SK-N-MC (cell line): Measurements from ENCODE around the gene RIIAD1.

Experiments used
- EZH2 ChIP-seq: fragments of 200-600 bp; sonication (generic); IDR thresholded peaks from one replicate; pipeline ENCODE4 v1.6.1; 2017; ENCODE audit warnings: antibody characterized with exemption
- FOXP2 ChIP-seq: optimal IDR thresholded peaks from 2 replicates; pipeline ENCODE3; 2011; ENCODE audit warnings: mild to moderate bottlenecking, moderate library complexity; ENCODE audit not compliant: insufficient read depth; ENCODE audit errors: extremely low read length, control extremely low read depth
- POLR2AphosphoS5 ChIP-seq: IDR thresholded peaks from 2 replicates; pipeline ENCODE4 v1.6.1; 2012; ENCODE audit warnings: mild to moderate bottlenecking, low read depth, low read length, borderline replicate concordance

DNA sequence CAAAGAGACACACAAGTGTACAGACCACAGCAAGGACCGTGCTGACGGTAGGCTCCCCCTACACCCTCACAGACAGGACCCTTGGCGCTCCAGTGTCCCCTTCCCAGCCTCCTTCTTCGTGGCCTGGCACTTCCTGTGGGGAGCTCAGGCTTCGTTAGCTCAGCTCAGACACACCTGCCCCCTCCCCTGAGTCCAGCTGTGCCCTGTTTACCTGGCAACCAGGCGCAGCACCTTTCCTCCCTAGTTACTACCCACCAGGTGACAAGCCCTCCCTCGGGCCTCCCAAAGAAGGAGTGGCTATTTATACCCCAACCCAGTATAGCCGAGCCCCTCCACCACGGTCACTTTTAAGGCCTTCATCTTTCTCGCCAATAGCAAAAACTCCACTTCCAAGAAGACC is 9.4 kb upstream of the RIIAD1 start:
- TF ChIP-seq POLR2AphosphoS5, result no peak
- no peak for TF ChIP-seq EZH2
- no peak for TF ChIP-seq FOXP2
